ENCODE measurements around the gene PRKAR1B.

Gene PRKAR1B

GRCh38 chr7:503575-504111, 223.4 kb downstream of the PRKAR1B start:
- DNase-seq, result no peak

- no peak for DNase-seq
Measured at GRCh38 chr7:502296-502695, 224.8 kb downstream of the PRKAR1B start.

- no peak for DNase-seq
Measured at GRCh38 chr7:501526-501925, 225.6 kb downstream of the PRKAR1B start.

GRCh38 chr7:500521-501420, 226.3 kb downstream of the PRKAR1B start:
- DNase-seq, result no peak

- DNase-seq, result no peak
Measured at GRCh38 chr7:499853-500485, 227.1 kb downstream of the PRKAR1B start.

Measured in EL (cell line).